Activated CD8-positive, alpha-beta memory T cell treated with anti-CD3 and anti-CD28 coated beads for 24 hours (primary cell): ENCODE measurements around the gene ANGPTL2.
A peak's percentile ranks its signal among the peaks of the same experiment; 100 is the strongest.

Experiments used
- DNase-seq: peaks from one replicate; pipeline ENCODE4 v3.0.0-alpha.2; 2020

Gene ANGPTL2

GRCh38 chr9:127136081-127136879 lies 13.8 kb upstream of the ANGPTL2 start:
- DNase-seq = peak; percentile 41

- DNase-seq = peak; percentile 43
Observed at GRCh38 chr9:127135056-127135745, 12.8 kb upstream of the ANGPTL2 start.

- DNase-seq = peak; percentile 30
Observed at GRCh38 chr9:127133739-127134167, 11.3 kb upstream of the ANGPTL2 start.

- peak; percentile 48 for DNase-seq
Observed at GRCh38 chr9:127132921-127133647, 10.6 kb upstream of the ANGPTL2 start.

- DNase-seq = no peak
Observed at GRCh38 chr9:127132375-127132774, 9.9 kb upstream of the ANGPTL2 start.

- DNase-seq = no peak
Observed at GRCh38 chr9:127131871-127132270, 9.4 kb upstream of the ANGPTL2 start.

- no peak for DNase-seq
Observed at GRCh38 chr9:127130661-127131538, 8.5 kb upstream of the ANGPTL2 start.

- no peak for DNase-seq
Observed at GRCh38 chr9:127130235-127130634, 7.8 kb upstream of the ANGPTL2 start.

GRCh38 chr9:127129718-127130085 lies 7.3 kb upstream of the ANGPTL2 start:
- no peak for DNase-seq

- no peak for DNase-seq
Observed at GRCh38 chr9:127129073-127129717, 6.8 kb upstream of the ANGPTL2 start.

- DNase-seq = no peak
Observed at GRCh38 chr9:127128341-127129072, 6.1 kb upstream of the ANGPTL2 start.

GRCh38 chr9:127126971-127127370 lies 4.5 kb upstream of the ANGPTL2 start:
- DNase-seq = no peak

GRCh38 chr9:127124792-127125191 lies 2.4 kb upstream of the ANGPTL2 start:
- no peak for DNase-seq

- DNase-seq = no peak
Observed at GRCh38 chr9:127124111-127124531, 1.7 kb upstream of the ANGPTL2 start.

GRCh38 chr9:127123064-127123890 lies 842 bp upstream of the ANGPTL2 start:
- DNase-seq = no peak

- DNase-seq = no peak
Observed at GRCh38 chr9:127121628-127122175, 733 bp downstream of the ANGPTL2 start.

GRCh38 chr9:127119320-127119709 lies 3.1 kb downstream of the ANGPTL2 start:
- no peak for DNase-seq

GRCh38 chr9:127118597-127119319 lies 3.7 kb downstream of the ANGPTL2 start:
- DNase-seq = no peak

- DNase-seq = no peak
Observed at GRCh38 chr9:127117801-127118200, 4.6 kb downstream of the ANGPTL2 start.
